Loucy (cell line): ENCODE measurements around the gene USP47.

Experiments
- H2AFZ ChIP-seq: fragments of 200-600 bp; sonication (generic); 2 replicates; pipeline ENCODE4 v1.6.0; 2016; ENCODE audit warnings: antibody characterized with exemption, mild to moderate bottlenecking, low read length, moderate library complexity
- H3F3A ChIP-seq: fragments of 200-600 bp; 2 replicates; pipeline ENCODE4 v1.6.0; 2016; ENCODE audit warnings: antibody characterized with exemption, low read depth, mild to moderate bottlenecking
- H3K27me3 ChIP-seq: fragments of 200-600 bp; sonication (generic); 2 replicates; pipeline ENCODE4 v1.6.1; 2014; ENCODE audit warnings: low read length, mild to moderate bottlenecking; ENCODE audit not compliant: insufficient read depth, poor library complexity, severe bottlenecking
- H3K36me3 ChIP-seq: fragments of 200-600 bp; sonication (generic); 2 replicates; pipeline ENCODE4 v1.6.1; 2016; ENCODE audit warnings: low read length; ENCODE audit not compliant: insufficient read depth
- H3K4me1 ChIP-seq: fragments of 200-600 bp; sonication (generic); 2 replicates; pipeline ENCODE4 v1.5.1; 2014; ENCODE audit warnings: low read length, mild to moderate bottlenecking; ENCODE audit not compliant: insufficient read depth, poor library complexity, severe bottlenecking
- H3K4me2 ChIP-seq: fragments of 200-600 bp; sonication (generic); 2 replicates; pipeline ENCODE4 v1.6.0; 2014; ENCODE audit warnings: antibody characterized with exemption, low read length, low read depth, mild to moderate bottlenecking; ENCODE audit not compliant: poor library complexity, severe bottlenecking
- H3K4me3 ChIP-seq: fragments of 200-600 bp; sonication (generic); 2 replicates; pipeline ENCODE4 v1.5.1; 2014; ENCODE audit warnings: low read length, mild to moderate bottlenecking, mixed read lengths; ENCODE audit not compliant: poor library complexity, severe bottlenecking
- H3K79me2 ChIP-seq: fragments of 200-600 bp; sonication (generic); 2 replicates; pipeline ENCODE4 v1.6.1; 2014; ENCODE audit warnings: low read length; ENCODE audit not compliant: insufficient read depth
- H3K9ac ChIP-seq: fragments of 200-600 bp; sonication (generic); 2 replicates; pipeline ENCODE4 v1.6.0; 2014; ENCODE audit warnings: mild to moderate bottlenecking, low read depth, low read length, moderate library complexity; ENCODE audit not compliant: poor library complexity, severe bottlenecking
- H3K9me2 ChIP-seq: fragments of 200-600 bp; sonication (generic); replicated peaks from 2 replicates; pipeline ENCODE4 v1.6.1; 2016; ENCODE audit warnings: low read depth, low read length, mixed read lengths
- H3K9me3 ChIP-seq: fragments of 200-600 bp; sonication (generic); 2 replicates; pipeline ENCODE4 v1.6.1; 2014; ENCODE audit warnings: mild to moderate bottlenecking, antibody characterized with exemption, low read length, low read depth; ENCODE audit not compliant: insufficient read depth
- H4K20me1 ChIP-seq: fragments of 200-600 bp; sonication (generic); 2 replicates; pipeline ENCODE4 v1.6.0; 2014; ENCODE audit warnings: antibody characterized with exemption, low read length, mild to moderate bottlenecking; ENCODE audit not compliant: insufficient read depth, poor library complexity, severe bottlenecking
- EZH2phosphoT487 ChIP-seq: fragments of 200-600 bp; IDR thresholded peaks from 2 replicates; pipeline ENCODE4 v1.6.1; 2018; ENCODE audit warnings: antibody characterized with exemption, mild to moderate bottlenecking, moderate library complexity, borderline replicate concordance
- TF ChIP-seq, protein P1 (sequence below): fragments of 200-600 bp; sonication (generic); conservative IDR thresholded peaks from 2 replicates; pipeline ENCODE4 v1.5.1; 2014; ENCODE audit warnings: mild to moderate bottlenecking, antibody characterized with exemption, low read length

Gene USP47

DNA sequence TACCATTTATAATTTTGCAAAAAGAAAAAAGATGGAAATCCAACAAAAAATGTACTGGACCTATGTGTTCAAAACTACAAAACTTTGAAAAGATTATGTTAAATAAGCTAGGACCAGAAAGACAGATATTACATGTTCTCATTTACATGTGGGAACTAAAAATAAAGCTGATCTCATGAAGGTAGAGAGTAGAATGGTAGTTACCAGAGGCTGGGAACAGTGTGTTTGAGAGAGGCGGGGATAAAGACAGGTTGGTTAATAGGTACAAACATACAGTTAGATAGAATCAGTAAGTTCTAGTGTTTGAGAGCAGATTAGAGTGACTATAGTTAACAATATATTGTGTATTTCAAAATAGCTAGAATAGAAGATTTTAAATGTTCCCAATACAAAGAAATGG, 71.6 kb downstream of the USP47 start:
- Histone ChIP-seq H3K9me2 (no peaks in the 10 kb centered on the region), H4K20me1 (no peaks in the 10 kb centered on the region), H3K4me3 (no peak overlapping the region), H3F3A (no peaks in the 10 kb centered on the region), H3K4me1 (no peaks in the 10 kb centered on the region), H3K36me3 (peaks cover 13% of the 10 kb centered on the region; the same call in 1 of the 2 replicates), H3K27me3 (no peaks in the 10 kb centered on the region), H3K79me2 (no peaks in the 10 kb centered on the region), H3K9ac (no peak overlapping the region), H3K9me3 (no peaks in the 10 kb centered on the region), H3K4me2 (no peak overlapping the region), H2AFZ (no peak overlapping the region)
- TF ChIP-seq EZH2phosphoT487, result no peak
- TF ChIP-seq, protein P1, sequence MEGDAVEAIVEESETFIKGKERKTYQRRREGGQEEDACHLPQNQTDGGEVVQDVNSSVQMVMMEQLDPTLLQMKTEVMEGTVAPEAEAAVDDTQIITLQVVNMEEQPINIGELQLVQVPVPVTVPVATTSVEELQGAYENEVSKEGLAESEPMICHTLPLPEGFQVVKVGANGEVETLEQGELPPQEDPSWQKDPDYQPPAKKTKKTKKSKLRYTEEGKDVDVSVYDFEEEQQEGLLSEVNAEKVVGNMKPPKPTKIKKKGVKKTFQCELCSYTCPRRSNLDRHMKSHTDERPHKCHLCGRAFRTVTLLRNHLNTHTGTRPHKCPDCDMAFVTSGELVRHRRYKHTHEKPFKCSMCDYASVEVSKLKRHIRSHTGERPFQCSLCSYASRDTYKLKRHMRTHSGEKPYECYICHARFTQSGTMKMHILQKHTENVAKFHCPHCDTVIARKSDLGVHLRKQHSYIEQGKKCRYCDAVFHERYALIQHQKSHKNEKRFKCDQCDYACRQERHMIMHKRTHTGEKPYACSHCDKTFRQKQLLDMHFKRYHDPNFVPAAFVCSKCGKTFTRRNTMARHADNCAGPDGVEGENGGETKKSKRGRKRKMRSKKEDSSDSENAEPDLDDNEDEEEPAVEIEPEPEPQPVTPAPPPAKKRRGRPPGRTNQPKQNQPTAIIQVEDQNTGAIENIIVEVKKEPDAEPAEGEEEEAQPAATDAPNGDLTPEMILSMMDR, result no peak

DNA sequence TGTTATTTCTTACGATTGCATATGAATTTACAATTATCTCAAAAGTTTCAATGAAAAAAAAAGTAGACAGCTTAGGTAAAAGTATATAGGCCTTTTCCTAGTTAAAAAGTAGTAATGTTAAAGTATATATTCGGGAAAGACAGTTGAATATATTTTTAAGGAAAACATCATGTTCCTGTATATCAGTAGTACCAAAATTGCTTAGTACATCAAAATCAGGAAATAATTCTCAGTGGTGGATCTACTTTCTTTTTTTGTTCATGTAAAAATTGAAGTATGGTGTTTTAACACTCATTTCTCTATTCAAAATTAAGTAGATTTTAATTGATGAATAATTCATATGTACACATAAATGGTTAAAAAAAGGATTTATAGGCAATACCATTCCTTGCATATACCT, 73.9 kb downstream of the USP47 start:
- Histone ChIP-seq H4K20me1 (no peaks in the 10 kb centered on the region), H3K9ac (no peak overlapping the region), H3K27me3 (no peaks in the 10 kb centered on the region), H2AFZ (no peak overlapping the region), H3K4me3 (no peak overlapping the region), H3K36me3 (peaks cover 2% of the 10 kb centered on the region; the same call in 1 of the 2 replicates), H3K9me3 (no peaks in the 10 kb centered on the region), H3K9me2 (no peaks in the 10 kb centered on the region), H3K79me2 (no peaks in the 10 kb centered on the region), H3K4me1 (no peaks in the 10 kb centered on the region), H3K4me2 (no peak overlapping the region), H3F3A (no peaks in the 10 kb centered on the region)
- TF ChIP-seq EZH2phosphoT487, result no peak
- TF ChIP-seq, protein P1, result no peak

DNA sequence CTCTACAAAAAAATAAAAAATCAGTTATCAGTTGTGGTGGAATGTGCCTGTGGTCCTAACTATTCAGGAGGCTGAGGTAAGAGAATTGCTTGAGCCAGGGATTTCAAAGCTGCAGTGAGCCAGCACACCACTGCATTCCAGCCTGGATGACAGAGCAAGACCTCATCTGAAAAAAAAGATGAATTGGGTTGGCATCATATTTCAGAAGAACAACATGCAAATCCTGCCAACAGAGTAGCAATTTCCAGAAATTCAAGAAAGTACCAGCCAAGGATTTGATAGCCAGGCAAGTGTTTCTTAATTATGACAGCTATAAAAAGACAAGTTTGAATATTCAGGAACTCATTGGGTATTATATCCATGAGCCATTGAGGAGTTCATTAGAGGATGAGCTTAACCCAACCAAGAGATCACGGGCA, 75.2 kb downstream of the USP47 start:
- no peaks in the 10 kb centered on the region for H3K36me3 ChIP-seq
- H3K79me2 ChIP-seq, result no peaks in the 10 kb centered on the region
- H3K9me3 ChIP-seq, result no peaks in the 10 kb centered on the region
- H3K27me3 ChIP-seq, result no peaks in the 10 kb centered on the region
- TF ChIP-seq, protein P1, result no peak
- TF ChIP-seq EZH2phosphoT487, result no peak
- no peaks in the 10 kb centered on the region for H3F3A ChIP-seq
- no peaks in the 10 kb centered on the region for H4K20me1 ChIP-seq
- no peaks in the 10 kb centered on the region for H3K9me2 ChIP-seq
- no peak overlapping the region for H2AFZ ChIP-seq
- H3K4me3 ChIP-seq, result no peak overlapping the region
- H3K4me2 ChIP-seq, result no peak overlapping the region
- no peak overlapping the region for H3K9ac ChIP-seq
- no peaks in the 10 kb centered on the region for H3K4me1 ChIP-seq
